PC-9 (cell line): ENCODE results near the gene PLEKHA7. TPM values are rescaled to one million over a fixed set of nuclear protein-coding genes. Genes with fewer than 3 reads are reported as not detected.
"Not testable (repeated sequence)": the region's sequence is repeated elsewhere in the genome, so short reads cannot be mapped to it uniquely, and the experiment has no call there.

Experiments
- BruUV-seq: library from RNA; stranded (reverse); fragments of 400-500 nt; replicated peaks from 2 replicates; lab custom pipeline; 2021; lab: Mats Ljungman, UMichigan
- CTCF ChIA-PET: fragments of 300-600 bp; sonication (Branson Sonifier 250); formaldehyde crosslinking; loops from one replicate; lab custom pipeline; 2022; ENCODE audit warnings: antibody characterized with exemption; lab: Charles Lee
- POLR2A ChIA-PET: fragments of 300-600 bp; sonication (Branson Sonifier 250); formaldehyde crosslinking; loops from one replicate; lab custom pipeline; 2022; ENCODE audit warnings: antibody characterized with exemption; ENCODE audit not compliant: unreplicated experiment; lab: Charles Lee
- DNase-seq, 2 experiments: peaks; one replicate each; pipeline versions ENCODE4 v3.0.0 to v3.0.0-alpha.2; 2015 to 2022; ENCODE audit warnings: mixed read lengths in 1 of 2
- H2AFZ ChIP-seq: fragments of 200-600 bp; sonication (generic); 2 replicates; pipeline ENCODE4 v1.8.1; 2017; ENCODE audit warnings: antibody characterized with exemption
- H3F3A ChIP-seq: fragments of 200-600 bp; sonication (generic); 2 replicates; pipeline ENCODE4 v1.8.1; 2017; ENCODE audit warnings: antibody characterized with exemption, mild to moderate bottlenecking, low read depth; ENCODE audit not compliant: insufficient read depth
- H3K27ac ChIP-seq: fragments of 200-600 bp; sonication (generic); 2 replicates; pipeline ENCODE4 v1.6.1; 2016; ENCODE audit warnings: mixed run types
- H3K27me3 ChIP-seq: fragments of 200-600 bp; sonication (generic); 2 replicates; pipeline ENCODE4 v1.6.1; 2016; ENCODE audit warnings: low read depth, mixed run types; ENCODE audit not compliant: insufficient read depth
- H3K36me3 ChIP-seq: fragments of 200-600 bp; sonication (generic); 2 replicates; pipeline ENCODE4 v1.6.1; 2016; ENCODE audit warnings: low read depth, mixed run types
- H3K4me1 ChIP-seq: fragments of 200-600 bp; sonication (generic); replicated peaks from 2 replicates; pipeline ENCODE4 v1.6.1; 2016; ENCODE audit warnings: mixed run types; ENCODE audit not compliant: insufficient read depth
- H3K4me2 ChIP-seq: fragments of 200-600 bp; sonication (generic); 2 replicates; pipeline ENCODE4 v1.6.1; 2017; ENCODE audit warnings: mixed run types
- H3K4me3 ChIP-seq: fragments of 200-600 bp; sonication (generic); 2 replicates; pipeline ENCODE4 v1.6.1; 2016; ENCODE audit warnings: mixed run types
- H3K79me2 ChIP-seq: fragments of 200-600 bp; sonication (generic); 2 replicates; pipeline ENCODE4 v1.6.1; 2017; ENCODE audit warnings: low read depth, mixed run types
- H3K9me2 ChIP-seq: fragments of 200-600 bp; sonication (generic); 2 replicates; pipeline ENCODE4 v1.8.1; 2017; ENCODE audit warnings: mild to moderate bottlenecking; ENCODE audit not compliant: insufficient read depth
- H3K9me3 ChIP-seq: fragments of 200-600 bp; sonication (generic); 2 replicates; pipeline ENCODE4 v1.8.1; 2016; ENCODE audit warnings: low read depth; ENCODE audit not compliant: insufficient read depth
- H4K20me1 ChIP-seq: fragments of 200-600 bp; sonication (generic); 2 replicates; pipeline ENCODE4 v1.8.1; 2017; ENCODE audit not compliant: insufficient read depth
- CTCF ChIP-seq: fragments of 200-600 bp; sonication (generic); conservative IDR thresholded peaks from 2 replicates; pipeline ENCODE4 v1.6.1; 2017; ENCODE audit warnings: mixed run types, antibody characterized with exemption, mild to moderate bottlenecking, moderate library complexity
- EZH2 ChIP-seq: fragments of 200-600 bp; sonication (generic); IDR thresholded peaks from 2 replicates; pipeline ENCODE4 v1.8.0; 2017; ENCODE audit warnings: antibody characterized with exemption, low read depth
- intact Hi-C: fragments of 100-400 bp; cut with micrococcal nuclease; formaldehyde crosslinking; loops from one replicate; pipeline ENCODE4 v1.10.0; 2022; ENCODE audit not compliant: unreplicated experiment
- total RNA-seq: library from RNA; stranded (reverse); gene quantifications from 2 replicates; pipeline ENCODE4 v1.2.3, GENCODE V29; 2021

Gene PLEKHA7
- total RNA-seq, 1 experiment from 2014 or later = 26.9 TPM

GRCh38 chr11:16889905-16890304 lies 124.3 kb downstream of the PLEKHA7 start:
- H4K20me1 ChIP-seq = no peaks in the 10 kb centered on the region
- H3K4me3 ChIP-seq = no peak overlapping the region; the same call in 1 of the 2 replicates
- POLR2A ChIA-PET = no interaction called here
- peaks cover 56% of the 10 kb centered on the region for H3K79me2 ChIP-seq
- H3K4me2 ChIP-seq = 0 out of 2 replicates have a peak overlapping the region, but pooled peaks have one; percentile 1
- no peaks in the 10 kb centered on the region for H3K36me3 ChIP-seq
- no peaks in the 10 kb centered on the region for H3K9me2 ChIP-seq
- H3K9me3 ChIP-seq = peaks cover 10% of the 10 kb centered on the region
- BruUV-seq = no TSS peak
- no peak overlapping the region for H2AFZ ChIP-seq
- H3K27ac ChIP-seq = peak overlapping the region; percentile 78
- CTCF ChIA-PET = no interaction called here
- H3F3A ChIP-seq = peaks cover 22% of the 10 kb centered on the region; the same call in 1 of the 2 replicates
- intact Hi-C loops = no loop called here
- H3K27me3 ChIP-seq = no peaks in the 10 kb centered on the region
- no peak for DNase-seq
- H3K4me1 ChIP-seq = peaks cover 55% of the 10 kb centered on the region
- TF ChIP-seq EZH2 (no peak), CTCF (no peak)

- intact Hi-C loops, H3K4me3 ChIP-seq, H3K27me3 ChIP-seq, CTCF ChIA-PET, H2AFZ ChIP-seq, H3K9me2 ChIP-seq, BruUV-seq, H4K20me1 ChIP-seq, H3K36me3 ChIP-seq, H3K4me2 ChIP-seq, POLR2A ChIA-PET: not testable (repeated sequence)
- peak overlapping the region; percentile 78; the same call in 1 of the 2 replicates for H3K27ac ChIP-seq
- peaks cover 31% of the 10 kb centered on the region for H3F3A ChIP-seq
- peak; percentile 16 to 72 for DNase-seq
- H3K4me1 ChIP-seq = peaks cover 53% of the 10 kb centered on the region
- peaks cover 53% of the 10 kb centered on the region for H3K79me2 ChIP-seq
- peaks cover 10% of the 10 kb centered on the region for H3K9me3 ChIP-seq
Measured at GRCh38 chr11:16889010-16889409, 125.2 kb downstream of the PLEKHA7 start.

GRCh38 chr11:16887887-16888286 lies 126.3 kb downstream of the PLEKHA7 start:
- H3K4me3 ChIP-seq, H3K27me3 ChIP-seq, H3K4me2 ChIP-seq, POLR2A ChIA-PET, BruUV-seq, DNase-seq, H4K20me1 ChIP-seq, intact Hi-C loops, H2AFZ ChIP-seq, CTCF ChIA-PET, H3K27ac ChIP-seq, H3K36me3 ChIP-seq, H3K9me2 ChIP-seq: not testable (repeated sequence)
- Histone ChIP-seq H3F3A (peaks cover 29% of the 10 kb centered on the region), H3K4me1 (peaks cover 51% of the 10 kb centered on the region), H3K79me2 (peaks cover 48% of the 10 kb centered on the region), H3K9me3 (peaks cover 10% of the 10 kb centered on the region)

GRCh38 chr11:16883174-16883573 lies 131.0 kb downstream of the PLEKHA7 start:
- H3K4me2 ChIP-seq = peak overlapping the region; percentile 48
- ChIA-PET POLR2A (interaction anchor here (0.5 kb wide), 2 partner anchors 13 to 249 kb away, joined by 3 to 4 read pairs; no protein-coding TSS in a partner anchor), CTCF (interaction anchor here (0.9 to 2.7 kb wide), 2 partner anchors 34 to 63 kb away, joined by 4 to 11 read pairs; no protein-coding TSS in a partner anchor)
- H3F3A ChIP-seq = peaks cover 19% of the 10 kb centered on the region
- H3K27me3 ChIP-seq = no peaks in the 10 kb centered on the region
- TF ChIP-seq EZH2 = no peak
- peak; percentile 33; the same call in 1 of the 2 replicates for TF ChIP-seq CTCF
- no peaks in the 10 kb centered on the region for H3K9me3 ChIP-seq
- intact Hi-C loops = loop anchor here (1.0 to 2.0 kb wide), 3 partner anchors 42 to 95 kb away; no protein-coding TSS in a partner anchor
- no peaks in the 10 kb centered on the region for H3K9me2 ChIP-seq
- H2AFZ ChIP-seq = no peak overlapping the region
- DNase-seq = peak; percentile 57 to 92
- no peak overlapping the region for H3K4me3 ChIP-seq
- no peaks in the 10 kb centered on the region for H4K20me1 ChIP-seq
- no TSS peak for BruUV-seq
- H3K36me3 ChIP-seq = no peaks in the 10 kb centered on the region
- H3K27ac ChIP-seq = peak overlapping the region; percentile 69
- H3K4me1 ChIP-seq = peaks cover 37% of the 10 kb centered on the region
- H3K79me2 ChIP-seq = peaks cover 63% of the 10 kb centered on the region
